Measurements from ENCODE around the gene RTBDN.

RTBDN gene

GRCh38 chr19:12834566-12834943 is at the start of gene RTBDN:
TSS of gene RTBDN (minus strand) at chr19:12834579. CDS start at chr19:12829979, 4,600 bp downstream.
- DNase-seq (ENCODE audit: low spot score): no peak

- no peak for DNase-seq (ENCODE audit: low spot score)
These were observed 48.2 kb upstream of the RTBDN start for GRCh38 chr19:12882589-12882988.

GRCh38 chr19:12881172-12881808 is 46.9 kb upstream of the RTBDN start, which contains the start of gene DNASE2:
TSS of gene DNASE2 (minus strand) at chr19:12881449. CDS start at chr19:12881375, 74 bp downstream.
- DNase-seq (ENCODE audit: low spot score): peak; percentile 96

GRCh38 chr19:12880551-12881171 is 46.3 kb upstream of the RTBDN start:
- peak; percentile 33 for DNase-seq (ENCODE audit: low spot score)

GRCh38 chr19:12875086-12875485 is 40.7 kb upstream of the RTBDN start:
- no peak for DNase-seq (ENCODE audit: low spot score)

GRCh38 chr19:12873891-12874745 is 39.7 kb upstream of the RTBDN start:
- no peak for DNase-seq (ENCODE audit: low spot score)

GRCh38 chr19:12872941-12873890 is 38.8 kb upstream of the RTBDN start:
- peak; percentile 65 for DNase-seq (ENCODE audit: low spot score)

GRCh38 chr19:12872255-12872654 is 37.9 kb upstream of the RTBDN start:
- DNase-seq (ENCODE audit: low spot score): no peak

- DNase-seq (ENCODE audit: low spot score): no peak
These were observed 37.3 kb upstream of the RTBDN start for GRCh38 chr19:12871681-12872080.

- DNase-seq (ENCODE audit: low spot score): peak; percentile 78
These were observed 34.2 kb upstream of the RTBDN start for GRCh38 chr19:12868540-12869112.

GRCh38 chr19:12867120-12868099 is 33.0 kb upstream of the RTBDN start:
- peak; percentile 90 for DNase-seq (ENCODE audit: low spot score)

GRCh38 chr19:12866416-12867119 is 32.2 kb upstream of the RTBDN start:
- DNase-seq (ENCODE audit: low spot score): no peak

- no peak for DNase-seq (ENCODE audit: low spot score)
These were observed 31.5 kb upstream of the RTBDN start for GRCh38 chr19:12865746-12866415.

GRCh38 chr19:12864721-12865715 is 30.6 kb upstream of the RTBDN start:
- no peak for DNase-seq (ENCODE audit: low spot score)

- no peak for DNase-seq (ENCODE audit: low spot score)
These were observed 29.8 kb upstream of the RTBDN start for GRCh38 chr19:12864143-12864542.

- DNase-seq (ENCODE audit: low spot score): no peak
These were observed 25.2 kb upstream of the RTBDN start for GRCh38 chr19:12859546-12859945.

GRCh38 chr19:12858041-12858928 is 23.9 kb upstream of the RTBDN start:
- no peak for DNase-seq (ENCODE audit: low spot score)

Measured in germinal center (tissue), 1 donor.